ENCODE measurements around the gene ANAPC10.

Gene ANAPC10

DNA sequence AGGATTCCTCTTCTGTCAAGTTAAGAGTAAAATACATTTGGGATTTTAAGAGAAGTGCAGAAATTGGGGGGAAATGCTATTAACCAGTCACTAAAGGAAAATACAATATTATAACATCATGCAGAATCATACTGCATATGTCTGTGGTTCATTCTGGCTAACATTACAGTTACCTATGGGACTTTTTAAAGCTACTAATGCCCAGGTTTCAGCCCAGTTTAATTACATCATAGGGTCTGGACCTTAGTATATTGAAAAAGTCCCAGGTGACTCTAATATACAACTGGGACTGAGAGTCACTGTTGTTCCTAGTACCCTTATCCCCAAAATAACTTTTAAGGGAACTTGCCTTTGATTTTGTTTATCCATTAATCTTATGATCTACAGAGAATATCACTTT, 10.1 kb upstream of the ANAPC10 start:
- DNase-seq (ENCODE audit: insufficient read length, low spot score), result no peak
- FAIRE-seq, result no peak
- TF ChIP-seq CTCF (IDR thresholded peaks at IDR 0.05; ENCODE audit: insufficient read depth, missing control alignments), result no peak

DNA sequence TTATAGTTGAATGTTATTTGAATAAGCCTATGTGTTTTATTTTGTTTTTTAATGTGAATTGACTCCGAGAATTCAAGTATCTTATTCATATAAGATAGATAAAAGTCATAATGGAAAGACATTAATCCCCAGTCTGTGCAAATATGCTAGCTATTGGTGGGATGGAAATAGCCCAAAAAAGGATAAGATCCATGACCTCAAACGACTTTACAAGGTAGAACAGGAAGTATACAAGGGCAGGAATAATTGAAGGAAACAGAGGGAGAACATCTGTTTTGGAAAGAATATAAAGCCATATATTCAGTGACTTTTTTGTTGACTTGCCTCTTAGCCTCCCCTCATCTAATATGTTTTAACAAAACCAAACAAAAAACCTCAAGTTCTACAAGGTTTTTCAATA, 9.1 kb upstream of the ANAPC10 start:
- peak; percentile 46 for FAIRE-seq
- no peak for TF ChIP-seq CTCF (IDR thresholded peaks at IDR 0.05; ENCODE audit: insufficient read depth, missing control alignments)
- no peak for DNase-seq (ENCODE audit: insufficient read length, low spot score)

GRCh38 chr4:145103496-145103895, 5.5 kb upstream of the ANAPC10 start:
- DNase-seq (ENCODE audit: insufficient read length, low spot score), result no peak
- no peak for FAIRE-seq
- no peak for TF ChIP-seq CTCF (IDR thresholded peaks at IDR 0.05; ENCODE audit: insufficient read depth, missing control alignments)

DNA sequence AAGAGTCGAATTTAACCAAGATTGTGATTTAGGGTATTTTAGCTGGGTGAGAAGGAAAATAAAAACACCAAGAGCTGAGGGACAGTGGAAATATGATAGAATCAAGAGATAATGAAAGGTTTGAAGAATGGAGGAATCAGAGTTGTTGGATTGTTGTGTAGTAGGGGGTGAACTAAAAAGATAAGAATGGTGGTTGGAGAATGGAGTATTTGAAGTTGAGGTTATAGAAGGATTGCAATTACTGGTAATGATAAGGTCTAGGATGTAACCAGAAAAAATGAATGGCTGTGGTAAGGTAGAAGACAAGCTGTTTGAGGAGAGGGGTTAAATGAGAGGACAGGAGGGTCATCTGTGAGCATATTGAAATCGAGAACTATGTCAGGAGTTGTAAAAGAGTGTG, 4.6 kb upstream of the ANAPC10 start:
- FAIRE-seq, result no peak
- DNase-seq (ENCODE audit: insufficient read length, low spot score), result no peak

GRCh38 chr4:145101091-145101490, 3.1 kb upstream of the ANAPC10 start:
- FAIRE-seq (no peak), DNase-seq (ENCODE audit: insufficient read length, low spot score) (no peak)
- TF ChIP-seq CTCF (IDR thresholded peaks at IDR 0.05; ENCODE audit: insufficient read depth, missing control alignments), result no peak

More for the DNA sequence above, 4.6 kb upstream of the ANAPC10 start:
- TF ChIP-seq CTCF (IDR thresholded peaks at IDR 0.05; ENCODE audit: insufficient read depth, missing control alignments), result no peak

DNA sequence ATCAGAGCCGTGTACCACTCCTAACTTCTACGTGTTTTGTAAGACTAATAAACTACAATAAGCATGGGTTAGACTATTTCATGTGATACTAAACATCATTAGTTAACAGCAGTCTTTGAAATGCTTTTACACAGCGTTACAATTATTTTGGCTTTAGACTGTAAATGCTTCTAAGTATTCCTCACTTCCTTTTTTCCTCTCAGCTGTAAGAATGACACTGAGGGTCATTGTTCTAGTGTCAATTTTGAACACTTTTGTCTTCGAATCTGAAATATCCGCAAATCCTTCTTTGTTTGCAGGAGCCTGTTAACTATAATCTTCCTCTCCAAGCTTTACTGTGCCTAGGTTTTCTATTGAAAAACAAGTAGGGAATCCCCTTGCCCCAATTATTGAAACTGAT, 1.7 kb upstream of the ANAPC10 start:
- FAIRE-seq, result no peak
- TF ChIP-seq CTCF (IDR thresholded peaks at IDR 0.05; ENCODE audit: insufficient read depth, missing control alignments), result no peak
- no peak for DNase-seq (ENCODE audit: insufficient read length, low spot score)

DNA sequence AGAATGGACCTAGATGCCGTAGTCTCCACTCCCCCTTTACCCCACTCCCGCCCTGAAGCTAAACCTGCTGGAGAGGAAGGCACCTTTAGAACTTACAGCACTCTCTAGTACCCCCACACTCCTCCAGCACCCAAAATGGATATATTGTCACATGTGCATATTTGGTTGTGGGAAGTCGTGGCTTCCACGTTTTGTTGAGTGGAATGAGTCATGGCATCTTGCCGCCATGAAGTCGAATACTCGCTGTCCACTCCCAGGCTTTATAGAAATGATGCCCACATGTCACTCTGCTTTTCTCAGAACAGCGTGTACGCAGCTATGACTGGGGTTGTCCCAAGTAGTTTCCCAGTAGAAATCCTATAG, 660 bp upstream of the ANAPC10 start:
- no peak for DNase-seq (ENCODE audit: insufficient read length, low spot score)
- no peak for FAIRE-seq

More for the DNA sequence above, 660 bp upstream of the ANAPC10 start:
- TF ChIP-seq CTCF (IDR thresholded peaks at IDR 0.05; ENCODE audit: insufficient read depth, missing control alignments), result no peak

Measured in D721Med (cell line).